Endodermal cell (in vitro differentiated cells): ENCODE data around the gene NACAD. TPM values are rescaled to one million over a fixed set of nuclear protein-coding genes. Genes with fewer than 3 reads are reported as not detected.
"Not testable (repeated sequence)": the region's sequence is repeated elsewhere in the genome, so short reads cannot be mapped to it uniquely, and the experiment has no call there.

Experiments used
- DNase-seq: peaks from one replicate; pipeline ENCODE4 v3.0.0-alpha.2; 2017
- H3K27ac ChIP-seq: 2 replicates; pipeline ENCODE4 v1.5.1; 2013; ENCODE audit warnings: mild to moderate bottlenecking, low read depth, low read length, moderate library complexity
- H3K27me3 ChIP-seq: 2 replicates; pipeline ENCODE4 v1.6.1; 2013; ENCODE audit warnings: mild to moderate bottlenecking, low read length, moderate library complexity; ENCODE audit not compliant: insufficient read depth, control insufficient read depth, poor library complexity, severe bottlenecking
- H3K36me3 ChIP-seq: 2 replicates; pipeline ENCODE4 v1.7.0; 2013; ENCODE audit warnings: mild to moderate bottlenecking, low read length, moderate library complexity; ENCODE audit not compliant: control insufficient read depth, insufficient read depth
- H3K4me1 ChIP-seq: one replicate; pipeline ENCODE4 v1.7.0; 2013; ENCODE audit warnings: low read length; ENCODE audit not compliant: control insufficient read depth, insufficient read depth
- H3K4me3 ChIP-seq: 2 replicates; pipeline ENCODE4 v1.5.1; 2013; ENCODE audit warnings: mild to moderate bottlenecking, low read length, moderate library complexity
- H3K9ac ChIP-seq: 2 replicates; pipeline ENCODE4 v1.6.1; 2013; ENCODE audit warnings: mild to moderate bottlenecking, low read length, moderate library complexity; ENCODE audit not compliant: poor library complexity, severe bottlenecking; ENCODE audit errors: extremely low read depth
- H3K9me3 ChIP-seq: 2 replicates; pipeline ENCODE4 v1.6.1; 2013; ENCODE audit warnings: mild to moderate bottlenecking, low read length, moderate library complexity; ENCODE audit not compliant: control insufficient read depth
- H3K27ac Mint-ChIP-seq: 2 replicates; pipeline ENCODE4 v1.8.0; 2020; ENCODE audit warnings: mixed read lengths
- H3K27me3 Mint-ChIP-seq: 2 replicates; pipeline ENCODE4 v1.8.0; 2021; ENCODE audit warnings: mild to moderate bottlenecking, mixed read lengths; ENCODE audit not compliant: insufficient read depth
- H3K36me3 Mint-ChIP-seq: 2 replicates; pipeline ENCODE4 v1.8.0; 2020; ENCODE audit warnings: low read depth, mixed read lengths
- H3K4me1 Mint-ChIP-seq: 2 replicates; pipeline ENCODE4 v1.8.0; 2020; ENCODE audit warnings: mixed read lengths
- H3K4me3 Mint-ChIP-seq: 2 replicates; pipeline ENCODE4 v1.8.0; 2020; ENCODE audit warnings: mild to moderate bottlenecking, moderate library complexity, mixed read lengths
- H3K9me3 Mint-ChIP-seq: 2 replicates; pipeline ENCODE4 v1.8.0; 2020; ENCODE audit warnings: mild to moderate bottlenecking, mixed read lengths
- CTCF ChIP-seq: fragments of 200-600 bp; sonication (generic); conservative IDR thresholded peaks from 2 replicates; pipeline ENCODE4 v1.5.0; 2021; ENCODE audit warnings: antibody characterized with exemption, mild to moderate bottlenecking
- WGBS, 2 experiments: methylation state at CpG; one replicate each; pipeline versions ENCODE4 v1.1.5 to v1.1.7; 2013; ENCODE audit warnings: missing lambda C conversion rate in 2 of 2, mixed read lengths in 1 of 2; ENCODE audit not compliant: insufficient coverage in 1 of 2, insufficient read length in 1 of 2; 5-methylcytosine and 5-hydroxymethylcytosine counted together
- total RNA-seq, 2 donors: library from RNA; stranded (reverse); fragmentation: NEBNext Ultra II Directional in 1 of 2; extraction: Animal tissue kit (Norgen Biotek cat#: 25700) in 1 of 2; gene quantifications; 2 replicates in 1 of 2; 3 replicates in 1 of 2; pipeline ENCODE4 v1.2.1, GENCODE V29; 2021

NACAD gene
- total RNA-seq, 2 donors from 2014 or later, result 5.8 to 6.7 TPM

- H3K9me3 ChIP-seq, result no peaks in the 10 kb centered on the region
- WGBS, 2 experiments, result 76 to 85% methylated on average over 2 to 3 of the region's 3 CpGs
- no peaks in the 10 kb centered on the region for H3K27me3 ChIP-seq
- no peaks in the 10 kb centered on the region for H3K27me3 Mint-ChIP-seq
- H3K36me3 Mint-ChIP-seq, result peaks cover 28% of the 10 kb centered on the region
- H3K36me3 ChIP-seq, result peaks cover 27% of the 10 kb centered on the region
- peaks cover 42% of the 10 kb centered on the region for H3K4me1 Mint-ChIP-seq
- TF ChIP-seq CTCF, result no peak
- DNase-seq, result no peak
- peak overlapping the region; percentile 9 for H3K4me3 Mint-ChIP-seq
- peak overlapping the region; percentile 65 for H3K4me3 ChIP-seq
- no peaks in the 10 kb centered on the region for H3K9me3 Mint-ChIP-seq
- H3K27ac ChIP-seq, result no peak overlapping the region
- no peak overlapping the region for H3K9ac ChIP-seq
- peaks cover 3% of the 10 kb centered on the region for H3K4me1 ChIP-seq
- H3K27ac Mint-ChIP-seq, result peak overlapping the region; percentile 36
Measured at GRCh38 chr7:45036317-45036716, 52.5 kb downstream of the NACAD start.

GRCh38 chr7:45035893-45036292, 52.9 kb downstream of the NACAD start:
- H3K36me3 ChIP-seq, result peaks cover 24% of the 10 kb centered on the region
- H3K9ac ChIP-seq, result no peak overlapping the region
- no peak for DNase-seq
- 85 to 91% methylated on average over 4 to 6 of the region's 6 CpGs for WGBS, 2 experiments
- peak overlapping the region; percentile 65 for H3K4me3 ChIP-seq
- peaks cover 42% of the 10 kb centered on the region for H3K4me1 Mint-ChIP-seq
- no peaks in the 10 kb centered on the region for H3K9me3 ChIP-seq
- H3K27ac ChIP-seq, result no peak overlapping the region
- no peaks in the 10 kb centered on the region for H3K27me3 ChIP-seq
- H3K9me3 Mint-ChIP-seq, result no peaks in the 10 kb centered on the region
- peak overlapping the region; percentile 9 for H3K4me3 Mint-ChIP-seq
- H3K27me3 Mint-ChIP-seq, result no peaks in the 10 kb centered on the region
- TF ChIP-seq CTCF, result no peak
- peaks cover 23% of the 10 kb centered on the region for H3K36me3 Mint-ChIP-seq
- H3K4me1 ChIP-seq, result peaks cover 3% of the 10 kb centered on the region
- peak overlapping the region; percentile 36 for H3K27ac Mint-ChIP-seq

GRCh38 chr7:45035371-45035770, 53.4 kb downstream of the NACAD start:
- Histone ChIP-seq H3K4me1 (peaks cover 3% of the 10 kb centered on the region), H3K36me3 (peaks cover 19% of the 10 kb centered on the region), H3K9me3 (no peaks in the 10 kb centered on the region), H3K4me3 (no peak overlapping the region), H3K27ac (no peak overlapping the region), H3K27me3 (no peaks in the 10 kb centered on the region), H3K9ac (no peak overlapping the region)
- H3K4me1 Mint-ChIP-seq, result peaks cover 42% of the 10 kb centered on the region
- no peak for DNase-seq
- H3K4me3 Mint-ChIP-seq, result no peak overlapping the region
- H3K27ac Mint-ChIP-seq, result no peak overlapping the region
- no peaks in the 10 kb centered on the region for H3K27me3 Mint-ChIP-seq
- 96 to 100% methylated on average over 2 to 4 of the region's 5 CpGs for WGBS, 2 experiments
- H3K36me3 Mint-ChIP-seq, result peaks cover 18% of the 10 kb centered on the region
- TF ChIP-seq CTCF, result no peak
- no peaks in the 10 kb centered on the region for H3K9me3 Mint-ChIP-seq

GRCh38 chr7:45034710-45035109, 54.1 kb downstream of the NACAD start:
- not testable (repeated sequence) for H3K9me3 Mint-ChIP-seq, H3K27me3 ChIP-seq, H3K9me3 ChIP-seq, H3K27ac Mint-ChIP-seq, H3K9ac ChIP-seq, H3K4me3 ChIP-seq, DNase-seq, H3K4me3 Mint-ChIP-seq, H3K27me3 Mint-ChIP-seq, H3K27ac ChIP-seq, H3K4me1 ChIP-seq
- Mint-ChIP-seq H3K4me1 (peaks cover 42% of the 10 kb centered on the region), H3K36me3 (peaks cover 20% of the 10 kb centered on the region)
- peaks cover 18% of the 10 kb centered on the region for H3K36me3 ChIP-seq
- WGBS, 2 experiments, result 85 to 88% methylated on average over 4 to 5 of the region's 5 CpGs
